Fibroblast of gingiva (primary cell): Measurements from ENCODE around the gene SNX27.

ENCODE experiments used
- DNase-seq: peaks from one replicate; pipeline ENCODE4 v3.0.0-alpha.2; 2011; ENCODE audit warnings: low read depth

SNX27 gene

DNA sequence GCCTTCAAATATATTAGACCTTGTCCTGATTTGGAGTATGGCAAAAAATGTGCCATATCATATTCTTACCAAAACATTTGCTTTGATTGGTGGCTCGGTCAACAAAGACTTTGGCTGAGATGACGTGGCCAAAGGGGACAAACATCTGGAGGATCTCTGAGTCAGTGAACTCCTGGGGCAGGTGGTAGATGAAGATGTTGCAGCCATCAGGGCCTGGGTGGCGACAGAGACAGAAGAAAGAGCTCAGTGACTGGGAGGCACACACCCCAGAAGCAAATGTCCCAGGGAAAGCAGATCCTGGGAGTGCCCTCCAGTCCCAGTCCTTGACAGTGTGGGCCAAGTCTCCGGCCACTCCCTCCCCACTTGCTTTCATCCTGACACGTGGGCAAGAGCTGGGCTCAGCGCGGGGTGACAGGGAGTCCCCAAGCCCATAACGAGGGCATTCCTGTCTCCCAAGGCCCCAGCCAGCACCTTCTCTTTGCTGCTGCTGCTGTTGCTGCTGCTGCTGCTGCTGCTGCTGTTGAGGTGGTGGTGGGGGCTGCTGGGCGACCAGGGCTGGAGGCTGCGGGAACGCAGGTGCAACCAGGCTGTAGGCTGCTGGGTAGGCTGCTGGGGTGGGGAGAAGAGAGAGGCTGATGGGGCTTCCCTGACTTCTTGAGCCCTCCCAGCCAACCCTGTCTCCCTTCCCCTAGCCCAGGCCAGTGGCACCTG, 94.1 kb downstream of the SNX27 start:
- no peak for DNase-seq

DNA sequence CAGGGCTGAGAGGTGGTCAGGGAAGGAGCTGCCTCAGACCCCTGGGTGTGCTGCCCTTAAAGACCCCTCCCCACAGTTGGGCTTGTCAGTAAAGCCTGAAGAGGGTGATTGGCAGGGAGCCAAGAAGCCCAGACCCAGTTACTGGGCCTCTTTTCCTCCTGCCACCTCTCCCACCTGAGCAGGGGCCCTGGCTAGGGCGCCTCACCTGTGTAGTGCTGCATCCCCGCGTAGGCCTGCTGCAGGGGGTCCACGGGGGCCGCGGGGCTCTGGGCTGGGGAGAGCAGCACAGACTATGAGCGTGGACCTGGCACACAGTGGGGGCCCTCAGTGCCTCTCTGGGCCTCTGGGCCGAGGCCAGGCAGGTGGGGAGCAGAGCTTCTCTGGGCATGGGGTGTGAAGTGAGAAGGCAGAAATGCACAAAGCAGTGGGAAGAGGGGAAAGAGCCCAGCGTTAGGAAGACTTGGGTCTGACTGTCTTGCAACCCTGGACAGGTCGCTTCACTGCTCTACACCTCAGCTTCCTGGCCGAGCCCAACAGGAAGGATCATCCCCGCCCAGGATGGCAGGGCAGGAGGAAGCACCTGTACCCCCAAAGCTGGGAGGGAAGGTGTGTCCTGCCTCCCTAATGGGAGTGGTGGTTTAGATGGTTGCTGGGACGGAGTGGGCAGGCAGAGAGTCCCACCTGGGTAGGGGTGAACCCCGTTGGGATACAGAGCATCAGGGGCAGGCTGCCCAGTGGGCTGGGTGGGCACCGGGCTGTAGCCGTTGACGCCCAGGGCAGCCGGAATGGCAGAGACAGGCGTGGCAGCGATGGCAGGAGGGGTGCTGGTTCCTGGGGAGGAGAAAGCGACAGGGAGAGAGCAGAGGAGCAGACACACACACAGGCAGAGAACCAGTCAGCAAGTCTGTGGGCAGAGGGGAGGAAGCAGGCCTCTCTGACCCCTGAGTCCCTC, 94.9 kb downstream of the SNX27 start:
- no peak for DNase-seq

DNA sequence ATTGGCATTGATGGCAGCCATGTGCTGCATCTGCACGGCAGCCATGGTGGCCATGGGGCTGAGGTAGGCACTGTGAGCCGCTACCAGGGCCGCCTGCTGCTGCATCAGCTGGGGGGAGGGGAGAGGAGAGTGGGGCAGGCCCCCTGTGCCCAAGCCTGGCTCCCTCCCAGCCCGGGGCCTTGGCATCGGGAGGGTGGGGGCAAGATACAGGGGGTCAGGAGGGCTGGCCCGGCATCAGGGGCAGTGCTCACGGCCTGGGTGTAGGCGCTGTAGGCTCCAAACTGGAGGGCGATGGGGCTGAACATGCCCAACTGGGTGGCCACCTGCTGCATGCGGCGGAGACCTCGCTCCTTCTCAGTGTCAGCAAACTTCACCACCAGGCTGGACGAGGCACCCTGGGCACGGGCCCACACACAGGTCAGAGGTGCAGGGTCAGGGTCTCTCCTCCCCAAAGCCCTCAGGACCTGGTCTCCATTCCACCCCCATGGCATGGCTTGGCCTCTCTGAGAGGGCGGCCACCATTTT, 95.8 kb downstream of the SNX27 start:
- DNase-seq, result no peak

DNA sequence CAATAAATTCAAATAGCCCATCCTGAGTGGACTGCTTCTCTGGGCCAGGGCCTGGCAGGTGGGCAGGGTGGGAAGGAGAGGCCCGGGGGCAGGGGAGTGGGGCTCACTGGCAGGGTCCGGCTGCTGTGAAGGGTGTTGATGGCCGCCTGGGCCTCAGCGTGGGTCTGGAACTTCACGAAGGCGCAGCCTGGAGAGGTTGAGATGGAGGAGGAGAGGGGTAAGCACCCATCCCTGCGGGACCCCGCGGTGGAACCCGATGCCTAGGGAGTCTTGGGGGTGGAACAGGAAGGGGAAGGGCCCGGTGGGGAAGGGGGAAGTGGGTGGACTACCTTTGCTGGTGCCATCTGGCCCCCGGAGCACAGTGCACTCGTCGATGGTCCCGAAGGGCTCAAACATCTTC, 97.0 kb downstream of the SNX27 start:
- DNase-seq, result no peak

DNA sequence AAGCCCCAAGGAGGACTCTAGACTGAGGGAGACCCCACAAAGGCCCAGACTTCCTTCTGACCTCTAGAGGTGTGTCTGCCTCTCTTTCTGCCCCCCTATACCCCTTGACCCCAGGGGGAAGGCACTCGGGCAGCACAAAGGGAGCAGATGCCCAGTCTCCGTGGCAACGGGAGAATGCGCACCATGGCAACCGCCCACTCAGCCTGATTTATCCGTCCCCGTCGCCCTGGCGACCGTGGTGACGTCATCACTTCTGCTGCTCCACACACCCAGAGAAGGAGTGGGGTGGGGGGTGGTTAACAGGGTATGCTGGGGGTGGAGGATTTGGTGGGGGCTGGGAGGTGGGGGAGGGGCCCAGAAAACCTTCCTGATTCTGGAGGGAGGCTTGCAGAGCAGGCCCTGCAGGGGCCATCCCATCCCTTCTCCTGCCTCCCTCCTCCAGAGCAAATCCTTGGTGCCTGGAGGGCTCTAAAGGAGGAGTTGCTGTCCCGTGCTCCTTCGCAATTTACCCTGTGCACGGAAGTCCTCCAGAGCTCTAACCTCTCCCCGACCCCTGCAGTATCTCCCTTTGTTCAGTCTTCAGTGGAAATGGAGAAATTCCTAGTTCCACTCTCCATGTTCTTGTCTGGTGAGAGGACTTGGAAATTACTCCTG, 98.5 kb downstream of the SNX27 start:
- no peak for DNase-seq

DNA sequence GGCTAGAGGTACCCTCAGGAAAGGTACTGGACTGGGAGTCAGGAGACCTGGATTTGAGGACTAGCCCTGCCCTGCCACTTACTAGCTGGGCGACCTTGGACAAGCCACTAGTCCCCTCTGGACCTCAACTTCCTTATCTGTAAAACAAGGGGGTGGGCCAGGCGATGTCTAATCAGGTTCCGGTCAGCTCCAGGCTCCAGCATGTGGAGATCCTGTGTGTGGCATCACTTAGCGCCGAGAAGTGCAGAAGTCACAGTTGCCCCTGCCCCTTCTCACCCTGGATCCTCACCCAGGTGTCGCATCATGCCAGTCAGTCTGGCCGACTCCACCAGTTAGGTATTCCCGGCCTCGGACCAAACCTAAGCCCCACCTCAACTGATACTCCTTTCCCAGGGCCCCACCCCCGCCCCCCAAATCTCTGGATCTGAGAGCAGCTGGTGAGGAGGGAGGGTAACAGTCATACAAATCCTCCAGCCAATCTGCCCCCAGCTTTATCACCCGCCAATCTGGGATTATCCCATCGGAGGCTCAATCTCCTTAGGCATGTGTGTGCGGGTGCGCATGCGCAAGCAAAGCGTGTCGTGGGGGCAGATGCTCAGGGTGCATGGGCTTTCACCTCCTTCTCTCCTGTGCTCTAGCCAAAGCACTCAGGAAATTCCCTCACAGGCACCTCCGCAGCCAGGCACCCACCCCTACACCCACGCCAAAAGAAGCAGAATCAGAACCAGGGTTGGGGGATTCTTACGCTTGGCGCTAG, 99.4 kb downstream of the SNX27 start:
- no peak for DNase-seq

DNA sequence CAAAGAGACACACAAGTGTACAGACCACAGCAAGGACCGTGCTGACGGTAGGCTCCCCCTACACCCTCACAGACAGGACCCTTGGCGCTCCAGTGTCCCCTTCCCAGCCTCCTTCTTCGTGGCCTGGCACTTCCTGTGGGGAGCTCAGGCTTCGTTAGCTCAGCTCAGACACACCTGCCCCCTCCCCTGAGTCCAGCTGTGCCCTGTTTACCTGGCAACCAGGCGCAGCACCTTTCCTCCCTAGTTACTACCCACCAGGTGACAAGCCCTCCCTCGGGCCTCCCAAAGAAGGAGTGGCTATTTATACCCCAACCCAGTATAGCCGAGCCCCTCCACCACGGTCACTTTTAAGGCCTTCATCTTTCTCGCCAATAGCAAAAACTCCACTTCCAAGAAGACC, 100.1 kb downstream of the SNX27 start:
- no peak for DNase-seq

DNA sequence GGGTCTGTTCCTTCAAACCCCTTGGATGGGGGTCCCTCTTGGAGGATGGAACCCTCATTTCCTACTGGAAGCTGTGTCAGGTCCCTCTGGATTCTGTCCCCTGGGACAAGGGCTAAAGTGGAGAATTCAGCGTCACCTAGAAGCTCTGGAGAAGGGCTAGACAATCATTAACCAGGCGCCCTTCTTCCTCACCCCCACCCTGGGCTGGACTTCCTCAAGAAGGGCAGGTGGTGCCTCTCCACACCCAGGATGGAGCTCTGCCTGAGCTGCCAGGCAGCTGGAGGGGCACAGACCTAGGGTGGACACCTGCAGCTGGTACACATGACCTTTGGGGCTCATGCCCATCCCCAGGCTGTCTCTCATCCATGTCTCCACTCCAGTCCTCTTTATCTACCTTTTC, 101.2 kb downstream of the SNX27 start:
- no peak for DNase-seq

DNA sequence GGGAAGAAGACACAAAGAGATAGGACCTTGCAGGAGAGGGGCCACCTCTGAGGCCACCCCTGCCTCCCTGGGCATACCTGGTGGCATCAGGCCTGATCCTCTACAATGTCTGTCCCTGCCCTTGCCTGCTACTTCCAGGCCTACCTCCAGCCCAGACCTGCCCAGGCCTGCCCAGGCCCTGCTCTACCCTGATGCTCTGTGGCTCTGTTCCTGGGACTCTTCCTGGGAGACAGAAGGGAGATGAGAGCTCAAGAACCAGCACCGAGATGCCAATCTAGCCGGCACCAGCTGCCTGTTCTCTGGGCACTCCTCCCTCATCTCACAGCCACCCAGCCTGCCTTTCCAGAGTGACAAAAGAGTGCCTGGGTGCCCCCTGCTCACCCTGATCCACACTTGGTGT, 102.0 kb downstream of the SNX27 start:
- DNase-seq, result no peak

DNA sequence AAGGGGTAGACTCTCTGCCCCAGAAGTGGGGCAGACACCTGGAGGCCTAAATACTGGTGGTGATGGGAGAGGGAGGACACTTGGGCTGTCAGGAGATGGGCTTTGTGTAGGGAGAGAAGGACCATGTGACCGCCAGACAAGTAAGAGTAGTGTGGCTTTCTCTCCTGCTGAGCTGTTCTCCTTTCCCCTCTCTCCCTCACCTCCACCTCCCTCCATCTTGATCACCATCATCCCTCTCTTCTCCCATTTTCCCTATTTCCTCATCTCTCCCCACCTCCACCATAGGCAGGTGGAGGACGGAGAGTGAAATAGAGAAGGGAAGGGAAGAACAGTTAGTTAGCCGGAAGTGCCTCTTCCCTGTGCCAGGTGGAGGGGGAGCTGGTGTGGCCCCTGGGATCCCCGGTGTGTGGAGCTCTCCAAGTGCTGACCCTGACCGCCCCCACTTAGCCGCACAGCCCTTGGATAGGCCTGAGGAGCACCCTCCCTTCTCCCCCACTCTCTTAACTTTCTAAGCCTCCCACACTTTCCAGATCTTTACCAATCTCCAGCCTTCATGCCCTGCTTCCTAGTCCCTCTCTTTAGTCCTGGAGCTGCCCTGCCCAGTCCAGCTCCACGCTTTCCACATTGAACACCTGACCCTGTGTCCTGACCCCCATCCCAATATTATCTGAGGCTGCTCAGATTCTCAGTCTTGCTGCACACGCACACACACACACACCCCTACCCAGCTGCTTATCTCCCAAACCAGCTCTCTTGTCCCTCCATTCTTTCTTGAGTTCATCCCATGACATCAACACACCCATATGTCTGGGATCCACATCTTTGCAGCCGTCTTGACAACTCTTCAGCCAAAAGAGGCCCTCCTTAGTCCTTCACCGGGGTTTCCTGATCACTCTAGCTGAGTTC, 103.2 kb downstream of the SNX27 start:
- no peak for DNase-seq

DNA sequence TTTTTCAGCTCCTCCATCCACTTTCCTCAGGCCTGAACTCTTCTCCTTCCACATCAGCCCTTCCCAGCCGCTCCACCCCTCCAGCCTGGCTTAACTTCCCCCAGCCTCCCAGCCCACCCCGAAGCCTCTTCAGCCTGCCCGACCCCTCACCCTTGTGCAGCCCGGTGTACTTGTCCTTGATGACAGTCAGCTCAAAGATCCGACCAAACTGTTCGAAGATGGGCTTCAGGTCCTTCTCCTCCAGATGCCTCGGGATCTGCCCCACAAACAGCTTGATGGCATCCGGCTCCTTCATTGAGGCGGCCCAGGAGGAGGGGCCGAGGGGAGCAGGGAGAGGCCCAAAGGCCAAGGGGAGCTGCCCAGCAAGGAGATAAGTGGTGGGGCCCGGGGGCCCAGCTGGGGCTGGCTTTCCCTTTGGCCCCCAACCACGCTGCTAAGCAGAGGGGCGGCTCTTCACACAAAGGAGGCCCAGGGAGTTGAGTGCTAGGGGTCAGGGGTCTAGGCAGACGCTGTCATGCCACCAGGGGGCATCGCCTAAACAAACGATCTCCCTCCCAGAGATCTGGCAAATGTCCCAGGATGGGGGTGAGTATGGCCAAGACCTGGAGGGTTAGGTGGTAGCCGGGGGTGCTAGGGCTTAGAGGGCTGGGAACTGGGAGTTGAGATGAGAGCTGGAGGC, 104.0 kb downstream of the SNX27 start:
- no peak for DNase-seq

DNA sequence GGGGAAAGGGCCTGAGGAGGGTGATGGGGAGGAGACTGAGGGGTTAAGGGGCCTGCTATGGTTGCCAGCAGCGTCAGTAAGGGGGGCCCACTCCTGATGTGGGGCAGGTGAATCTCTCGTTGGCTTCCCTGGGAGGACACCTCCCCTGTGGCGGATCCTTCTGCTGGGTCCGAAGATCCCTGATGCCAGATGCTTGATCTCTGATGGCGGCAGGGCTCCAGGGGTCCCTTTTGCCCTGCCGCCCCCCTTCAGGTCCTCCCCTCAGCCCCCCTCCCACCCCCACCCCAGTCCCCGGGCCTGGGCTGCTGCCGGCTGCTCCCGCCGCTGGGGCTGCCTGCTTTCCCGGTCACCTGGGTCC, 104.5 kb downstream of the SNX27 start:
- no peak for DNase-seq

DNA sequence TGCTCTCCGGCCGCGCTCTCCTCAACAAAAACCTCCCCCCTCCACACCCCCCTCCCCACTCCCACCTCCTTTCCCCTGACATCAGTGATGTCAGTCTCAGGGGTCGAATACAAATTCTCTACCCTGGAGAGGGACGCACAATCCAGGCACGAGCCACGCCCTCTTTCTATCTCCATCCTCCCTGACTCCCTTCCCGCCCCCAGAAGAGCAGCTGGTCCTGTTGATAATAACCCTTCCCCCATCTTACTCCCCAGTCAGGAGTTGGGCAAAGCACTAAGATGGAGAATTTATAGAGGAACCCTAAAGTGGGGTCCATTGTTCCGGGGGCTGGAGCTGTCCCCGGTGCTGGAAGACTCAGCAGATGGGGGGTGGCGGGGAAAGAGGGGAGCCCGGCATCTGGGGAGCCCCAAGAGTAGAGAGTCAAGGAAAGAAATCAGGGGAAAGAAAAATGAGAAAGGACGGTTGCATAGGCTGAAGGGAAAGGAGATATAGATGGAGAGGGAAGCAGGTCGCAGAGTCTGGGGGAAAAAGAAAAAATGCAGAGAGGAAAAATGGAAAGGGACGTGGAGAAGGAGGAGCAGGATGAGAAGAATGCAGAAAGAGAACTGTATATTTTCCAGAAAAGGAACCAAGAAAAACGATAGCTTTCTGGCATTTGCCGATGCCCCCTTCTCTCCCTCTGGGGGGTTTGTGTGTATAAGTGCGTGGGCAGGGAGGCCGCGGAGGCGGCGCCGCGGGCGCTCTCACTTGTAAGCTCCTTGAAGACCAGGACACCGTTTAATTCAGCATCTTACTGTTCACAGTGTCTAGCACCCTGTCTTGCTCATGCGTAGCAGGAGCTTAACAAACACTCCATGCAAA, 105.2 kb downstream of the SNX27 start, which contains the start of gene CELF3:
TSS of gene CELF3 (minus strand) at position 33 of the 861 bp plus-strand sequence. CDS start 783 bp downstream, outside the sequence.
- no peak for DNase-seq

DNA sequence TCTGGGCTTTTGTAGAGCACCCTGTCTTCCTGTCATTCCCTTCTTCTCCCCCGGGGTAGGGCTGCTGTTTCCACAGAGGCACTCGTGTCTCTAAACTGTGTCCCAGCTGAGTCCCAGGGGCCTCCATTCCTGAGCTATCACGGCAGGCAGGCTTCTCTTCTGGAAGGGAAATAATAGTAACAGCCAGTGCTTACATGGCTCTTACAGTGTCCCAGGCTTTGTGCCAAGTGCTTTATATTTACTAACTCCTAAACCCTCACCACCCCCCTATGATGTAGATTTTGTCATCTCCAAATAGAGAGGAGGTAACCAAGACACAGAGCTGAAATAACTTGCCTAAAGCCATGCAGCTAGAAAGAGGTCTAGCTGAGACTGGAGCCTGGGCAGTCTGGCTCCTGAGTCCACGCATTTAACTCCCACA, 106.2 kb downstream of the SNX27 start:
- DNase-seq, result no peak

DNA sequence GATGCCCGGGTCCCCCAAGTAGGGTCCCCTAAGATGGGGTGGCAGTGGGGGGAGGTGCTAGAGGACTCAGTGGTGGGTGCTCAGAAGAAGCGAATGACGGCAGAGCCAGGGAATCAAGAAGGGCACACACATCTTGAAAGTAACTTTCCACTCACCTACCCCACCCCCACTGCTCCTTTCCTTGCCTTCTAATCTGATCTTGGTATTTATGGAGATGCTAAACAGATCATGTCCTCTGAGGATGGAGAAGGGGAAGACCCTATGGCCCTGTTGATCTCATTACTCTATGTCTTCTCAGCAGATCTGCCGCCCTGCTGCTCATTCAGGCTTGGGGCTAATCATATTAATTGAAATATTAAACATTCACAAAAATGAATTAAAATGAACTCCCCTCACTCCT, 106.8 kb downstream of the SNX27 start:
- no peak for DNase-seq

DNA sequence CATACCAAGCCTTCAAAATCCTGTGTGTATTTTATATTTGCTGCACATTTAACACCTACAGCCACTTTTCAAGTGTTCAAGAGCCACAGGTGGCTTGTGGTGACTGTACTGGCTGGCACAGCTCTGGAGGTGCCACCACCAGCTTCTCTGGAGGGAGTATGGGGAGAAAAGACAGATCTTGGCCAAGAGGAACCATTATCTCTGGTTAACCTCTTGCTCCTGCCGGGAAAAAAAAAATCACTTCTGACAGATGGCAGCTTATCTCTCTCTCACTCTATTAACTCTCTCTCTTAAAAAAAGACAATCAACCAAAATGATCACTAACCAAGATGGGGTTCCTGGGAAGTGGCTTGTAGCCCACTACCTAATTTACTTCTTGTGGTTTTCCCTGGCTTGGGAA, 108.3 kb downstream of the SNX27 start:
- DNase-seq, result no peak

DNA sequence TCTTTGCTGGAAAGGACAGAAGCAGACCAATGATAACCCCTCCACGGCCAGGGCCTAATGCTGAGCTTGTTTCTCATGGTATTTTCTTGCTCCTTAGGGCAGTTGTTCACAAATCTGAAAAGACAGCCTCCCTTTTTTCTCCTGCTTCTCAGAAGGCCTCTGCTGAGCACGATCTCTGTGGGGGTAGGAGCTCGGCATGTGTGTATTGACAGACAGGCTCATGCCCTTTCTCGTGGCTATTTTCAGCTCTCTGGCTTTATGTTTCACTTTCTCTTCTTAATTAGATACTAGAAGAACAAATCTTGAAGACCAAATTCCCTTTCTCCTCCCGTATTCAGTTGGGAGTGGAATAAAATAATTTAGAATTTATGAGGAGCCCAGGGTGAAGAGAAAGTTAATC, 108.7 kb downstream of the SNX27 start:
- peak; percentile 9 for DNase-seq

DNA sequence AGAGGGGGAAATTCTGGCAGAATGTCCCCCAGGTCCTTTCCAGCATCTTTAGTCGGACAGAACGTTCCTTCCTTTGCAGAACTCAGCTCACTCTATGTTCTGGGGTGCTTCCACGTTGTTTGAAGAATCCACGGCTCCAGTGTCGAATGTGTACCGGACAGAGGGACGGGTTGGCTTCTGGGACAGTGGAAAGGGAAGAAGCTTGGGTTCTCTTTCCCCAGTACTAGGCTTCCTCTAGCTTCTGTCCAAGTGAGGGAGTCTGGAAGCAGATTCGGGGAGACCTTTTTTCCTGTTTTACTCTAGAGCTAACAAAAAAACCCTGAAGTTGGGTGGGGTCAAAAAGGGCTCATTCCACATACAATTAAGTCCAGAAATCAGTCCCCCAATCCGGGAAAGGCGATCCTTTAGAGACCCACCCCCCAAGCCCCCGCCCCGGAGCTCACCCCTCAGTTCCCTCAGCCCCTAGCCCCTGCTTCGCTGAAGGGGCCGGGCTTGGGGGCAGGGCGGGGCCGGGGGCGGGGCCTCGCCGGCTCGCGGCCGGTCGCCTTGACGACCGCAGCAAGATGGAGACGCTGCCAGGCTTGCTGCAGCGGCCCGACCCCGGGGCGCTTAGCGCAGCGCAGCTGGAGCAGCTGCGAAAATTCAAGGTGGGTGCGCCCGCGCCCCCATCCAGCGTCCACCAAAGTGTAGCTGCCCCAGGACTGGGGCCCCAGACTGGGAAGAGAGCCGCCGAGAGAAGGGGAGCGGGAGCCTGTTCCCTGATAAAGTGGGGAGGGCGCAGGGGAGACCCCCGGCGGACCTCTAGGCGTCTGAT, 109.3 kb downstream of the SNX27 start, which contains the start of gene RIIAD1:
TSS of gene RIIAD1 (plus strand) at position 549 of the 814 bp plus-strand sequence. CDS start at position 564, 15 bp downstream.
- no peak for DNase-seq
